Naive B cell (primary cell): ENCODE measurements around the gene ZNF442. TPM values are rescaled to one million over a fixed set of nuclear protein-coding genes. Genes with fewer than 3 reads are reported as not detected.
A peak's percentile ranks its signal among the peaks of the same experiment; 100 is the strongest.
"Not testable (repeated sequence)": the region's sequence is repeated elsewhere in the genome, so short reads cannot be mapped to it uniquely, and the experiment has no call there.

Source experiments
- ATAC-seq, 2 donors: fragments of 150-1000 bp; cut with Tn5 transposase; 2 replicates each; pipeline ENCODE4 v1.10.0; 2021; ENCODE audit warnings: low read depth in 2 of 2, mild to moderate bottlenecking in 2 of 2, moderate library complexity in 2 of 2
- DNase-seq: peaks from one replicate; pipeline ENCODE4 v3.0.0; 2022
- H3K27ac Mint-ChIP-seq, 6 donors: one replicate each; pipeline ENCODE4 v1.8.0; 2020 to 2022; ENCODE audit warnings: mild to moderate bottlenecking in 6 of 6, mixed read lengths in 6 of 6, moderate library complexity in 5 of 6, inconsistent platforms in 2 of 6
- H3K27me3 Mint-ChIP-seq, 3 donors: one replicate each; pipeline ENCODE4 v1.8.0; 2021 to 2022; ENCODE audit warnings: mixed read lengths in 3 of 3, mild to moderate bottlenecking in 1 of 3
- H3K36me3 Mint-ChIP-seq, 2 donors: one replicate each; pipeline ENCODE4 v1.8.0; 2020 to 2022; ENCODE audit warnings: mixed read lengths in 2 of 2, inconsistent platforms in 1 of 2, mild to moderate bottlenecking in 1 of 2
- H3K4me1 Mint-ChIP-seq, 3 donors: one replicate each; pipeline ENCODE4 v1.8.0; 2020 to 2022; ENCODE audit warnings: mixed read lengths in 3 of 3, inconsistent platforms in 1 of 3, mild to moderate bottlenecking in 1 of 3, moderate library complexity in 1 of 3
- H3K4me3 Mint-ChIP-seq, 8 donors: one replicate each; pipeline ENCODE4 v1.8.0; 2020 to 2022; ENCODE audit warnings: mild to moderate bottlenecking in 8 of 8, mixed read lengths in 8 of 8, moderate library complexity in 8 of 8, inconsistent platforms in 2 of 8
- H3K9me3 Mint-ChIP-seq, 7 donors: one replicate each; pipeline ENCODE4 v1.8.0; 2020 to 2022; ENCODE audit warnings: mixed read lengths in 7 of 7, mild to moderate bottlenecking in 5 of 7, inconsistent platforms in 2 of 7, moderate library complexity in 1 of 7
- polyA plus RNA-seq, 6 donors: library from polyadenylated mRNA; unstranded; fragments of 300-500 nt; fragmentation: Illumina TruSeq; gene quantifications; one replicate each; pipeline ENCODE4 v1.2.3, GENCODE V29; 2021; ENCODE audit warnings: low read depth in 6 of 6

Gene ZNF442
- polyA plus RNA-seq, 6 donors from 2014 or later: 1.7 to 2.5 (median 2.1) TPM; not detected in 1

- no peak for ATAC-seq
- H3K27me3 Mint-ChIP-seq: no peaks in the 10 kb centered on the region
- no peak overlapping the region for H3K27ac Mint-ChIP-seq
- no peak overlapping the region for H3K4me3 Mint-ChIP-seq
- peaks cover 12 to 60% (median 49%) of the 10 kb centered on the region in 7 donors for H3K9me3 Mint-ChIP-seq
- DNase-seq: no peak
- H3K36me3 Mint-ChIP-seq: peaks cover 34 to 36% of the 10 kb centered on the region in 2 donors
- peaks cover 0 to 2% (median 0%) of the 10 kb centered on the region in 3 donors for H3K4me1 Mint-ChIP-seq
These were observed 12.1 kb downstream of the ZNF442 start for GRCh38 chr19:12353375-12353774.

DNA sequence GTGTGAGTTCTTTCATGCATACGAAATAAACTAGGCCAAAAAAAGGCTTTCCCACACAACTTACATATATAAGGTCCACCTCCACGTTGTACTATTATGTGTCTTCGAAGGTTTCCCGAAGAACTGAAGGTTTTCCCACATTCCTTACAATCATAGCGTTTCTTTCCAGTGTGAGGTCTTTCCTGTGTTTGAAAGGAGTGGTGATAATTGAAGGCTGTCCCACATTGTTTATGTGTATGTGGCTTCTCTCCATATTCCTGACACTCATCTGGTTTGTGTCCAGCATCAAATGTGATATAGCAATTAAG is 14.6 kb downstream of the ZNF442 start:
- Mint-ChIP-seq H3K36me3 (peaks cover 34 to 36% of the 10 kb centered on the region in 2 donors), H3K4me1 (peaks cover 0 to 5% (median 0%) of the 10 kb centered on the region in 3 donors), H3K4me3 (no peak overlapping the region), H3K9me3 (peaks cover 12 to 64% (median 47%) of the 10 kb centered on the region in 7 donors), H3K27me3 (no peaks in the 10 kb centered on the region), H3K27ac (no peak overlapping the region)
- no peak for ATAC-seq
- no peak for DNase-seq

DNA sequence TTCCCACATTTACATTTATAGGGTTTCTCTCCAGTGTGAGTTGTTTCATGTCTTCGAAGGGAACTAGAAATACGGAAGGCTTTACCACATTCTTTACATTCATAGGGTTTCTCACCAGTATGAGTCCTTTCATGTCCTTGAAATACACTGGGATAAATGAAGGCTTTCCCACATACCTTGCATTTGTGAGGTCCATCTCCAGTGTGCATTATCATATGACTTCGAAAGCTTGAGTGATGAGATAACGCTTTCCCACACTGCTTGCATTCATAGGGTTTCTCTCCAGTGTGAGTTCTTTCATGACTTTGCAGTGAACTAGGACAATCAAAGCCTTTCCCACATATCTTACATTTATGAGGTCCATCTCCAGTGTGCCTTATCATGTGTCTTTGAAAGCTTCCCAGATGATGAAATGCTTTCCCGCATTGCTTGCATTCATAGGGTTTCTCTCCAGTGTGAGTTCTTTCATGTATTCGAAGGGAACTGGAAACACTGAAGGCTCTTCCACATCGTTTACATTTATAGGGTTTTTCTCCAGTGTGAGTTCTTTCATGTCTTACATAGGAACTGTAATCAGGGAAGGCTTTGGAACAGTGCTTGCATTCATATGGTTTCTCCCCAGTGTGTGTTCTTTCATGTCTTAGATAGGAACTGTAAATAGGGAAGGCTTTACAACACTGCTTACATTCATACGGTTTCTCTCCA is 15.1 kb downstream of the ZNF442 start:
- H3K4me3 Mint-ChIP-seq: peak overlapping the region in 1 of 8 donors; percentile 32
- peaks cover 0 to 5% (median 0%) of the 10 kb centered on the region in 3 donors for H3K4me1 Mint-ChIP-seq
- peaks cover 12 to 64% (median 47%) of the 10 kb centered on the region in 7 donors for H3K9me3 Mint-ChIP-seq
- ATAC-seq: no peak
- H3K27ac Mint-ChIP-seq: no peak overlapping the region
- no peaks in the 10 kb centered on the region for H3K27me3 Mint-ChIP-seq
- DNase-seq: no peak
- peaks cover 34 to 36% of the 10 kb centered on the region in 2 donors for H3K36me3 Mint-ChIP-seq

DNA sequence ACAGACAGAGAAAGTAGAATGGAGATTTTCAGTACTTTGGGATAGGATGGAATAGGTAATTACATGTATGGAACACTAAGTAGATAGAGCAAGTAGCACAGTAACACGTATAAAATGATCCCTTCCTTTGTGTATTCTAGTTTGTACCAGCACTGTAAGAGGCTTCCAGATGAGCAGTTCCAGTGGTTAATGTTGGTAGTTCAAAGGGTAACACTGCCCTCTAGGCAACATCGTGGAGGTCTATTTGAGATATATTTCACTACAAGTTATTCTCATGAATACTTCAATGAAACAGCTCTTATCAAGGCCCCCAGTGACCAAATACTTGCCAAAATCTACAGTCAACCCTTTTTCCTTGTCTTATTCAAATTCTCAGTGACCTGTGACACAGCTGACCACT is 18.6 kb downstream of the ZNF442 start:
- H3K27me3 Mint-ChIP-seq: no peaks in the 10 kb centered on the region
- H3K9me3 Mint-ChIP-seq: peaks cover 7 to 37% (median 23%) of the 10 kb centered on the region in 7 donors
- no peak overlapping the region for H3K4me3 Mint-ChIP-seq
- peaks cover 0 to 5% (median 0%) of the 10 kb centered on the region in 3 donors for H3K4me1 Mint-ChIP-seq
- DNase-seq: peak; percentile 34
- H3K36me3 Mint-ChIP-seq: peaks cover 17 to 18% of the 10 kb centered on the region in 2 donors
- peak; percentile 72 to 88 for ATAC-seq
- H3K27ac Mint-ChIP-seq: no peak overlapping the region

- DNase-seq (no peak), ATAC-seq (no peak)
- Mint-ChIP-seq H3K9me3 (peaks cover under 1 to 20% (median 13%) of the 10 kb centered on the region in 7 donors), H3K27me3 (no peaks in the 10 kb centered on the region), H3K4me3 (no peak overlapping the region), H3K27ac (no peak overlapping the region), H3K4me1 (peaks cover 0 to 5% (median 0%) of the 10 kb centered on the region in 3 donors), H3K36me3 (peaks cover 6 to 8% of the 10 kb centered on the region in 2 donors)
These were observed 20.3 kb downstream of the ZNF442 start for GRCh38 chr19:12345197-12345596.

DNA sequence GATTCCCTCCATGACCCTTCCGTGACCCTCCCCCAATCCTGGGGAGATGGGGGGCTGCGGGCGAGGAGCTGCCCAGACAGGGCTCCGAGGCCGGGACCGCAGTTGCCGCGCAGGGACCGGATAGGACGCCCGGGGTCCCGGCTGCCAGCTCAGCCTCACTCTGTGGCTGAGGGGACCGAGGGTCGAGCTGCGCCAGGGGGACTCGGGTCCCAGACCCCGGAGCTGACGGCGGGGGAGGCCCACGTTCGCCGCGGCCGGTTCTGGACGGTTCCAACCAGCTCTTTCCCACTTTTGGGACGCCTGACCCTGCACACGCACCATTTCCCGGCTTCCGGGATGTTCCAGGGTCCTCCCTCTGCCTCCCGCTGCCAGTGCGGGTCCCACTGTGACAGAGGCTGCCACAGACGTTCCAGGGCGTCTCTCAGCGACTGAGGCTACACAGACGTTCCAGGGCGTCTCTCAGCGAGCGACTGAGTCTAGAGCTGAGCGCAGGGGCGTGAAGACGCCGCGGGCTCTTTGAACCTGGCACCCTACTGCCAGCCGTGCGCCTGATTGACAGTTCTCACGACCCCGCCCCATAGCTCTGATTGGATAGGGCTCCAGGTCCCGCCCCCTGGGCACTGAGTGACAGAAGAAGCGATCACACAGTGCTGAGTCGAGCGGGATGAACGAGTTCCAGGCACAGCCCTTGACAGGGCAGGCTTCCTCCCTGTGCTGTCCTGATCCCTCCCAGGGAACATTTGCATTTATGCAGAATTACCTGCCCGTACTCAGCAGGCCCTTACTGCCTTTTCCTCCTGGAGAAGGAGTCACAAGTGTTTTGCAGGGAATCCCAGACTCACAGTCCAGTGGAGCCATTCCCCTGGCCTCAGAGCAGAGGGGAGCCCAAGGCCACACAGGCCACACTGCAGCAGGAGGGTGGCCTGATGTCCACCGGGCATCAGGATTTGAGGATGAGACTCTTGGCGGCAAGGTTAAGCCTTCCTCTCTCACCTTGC is 32.0 kb downstream of the ZNF442 start, which contains the start of gene ZNF563:
Gene ZNF563 (minus strand): TSS at position 472 of the 998 bp plus-strand sequence. CDS start 151 bp downstream, at position 321.
- peak within 1 kb of the TSS; percentile 93 to 99 (median 96) for H3K27ac Mint-ChIP-seq
- peak within 1 kb of the TSS; percentile 96 to 100 (median 99) for H3K4me3 Mint-ChIP-seq
- peak; percentile 94 for DNase-seq
- no peaks in the 10 kb centered on the region for H3K9me3 Mint-ChIP-seq
- peak; percentile 89 for ATAC-seq
- H3K36me3 Mint-ChIP-seq: no peaks in the 10 kb centered on the region
- H3K27me3 Mint-ChIP-seq: no peaks in the 10 kb centered on the region
- peaks cover 32 to 40% (median 40%) of the 10 kb centered on the region in 3 donors for H3K4me1 Mint-ChIP-seq

GRCh38 chr19:12331211-12331941 is 34.1 kb downstream of the ZNF442 start:
- no peaks in the 10 kb centered on the region for H3K36me3 Mint-ChIP-seq
- DNase-seq (peak; percentile 71), ATAC-seq (peak; percentile 64 to 65)
- peak overlapping the region; percentile 82 to 99 (median 95) for H3K27ac Mint-ChIP-seq
- peaks cover 32 to 44% (median 42%) of the 10 kb centered on the region in 3 donors for H3K4me1 Mint-ChIP-seq
- no peaks in the 10 kb centered on the region for H3K27me3 Mint-ChIP-seq
- peak overlapping the region; percentile 83 to 100 (median 99) for H3K4me3 Mint-ChIP-seq
- H3K9me3 Mint-ChIP-seq: no peaks in the 10 kb centered on the region

GRCh38 chr19:12330340-12330739 is 35.1 kb downstream of the ZNF442 start:
- DNase-seq (no peak), ATAC-seq (no peak)
- H3K36me3 Mint-ChIP-seq: no peaks in the 10 kb centered on the region
- H3K4me3 Mint-ChIP-seq: peak overlapping the region in 3 of 8 donors; percentile 26 to 100 (median 99)
- peak overlapping the region; percentile 53 to 99 (median 84) for H3K27ac Mint-ChIP-seq
- H3K4me1 Mint-ChIP-seq: peaks cover 32 to 52% (median 43%) of the 10 kb centered on the region in 3 donors
- no peaks in the 10 kb centered on the region for H3K9me3 Mint-ChIP-seq
- no peaks in the 10 kb centered on the region for H3K27me3 Mint-ChIP-seq

DNA sequence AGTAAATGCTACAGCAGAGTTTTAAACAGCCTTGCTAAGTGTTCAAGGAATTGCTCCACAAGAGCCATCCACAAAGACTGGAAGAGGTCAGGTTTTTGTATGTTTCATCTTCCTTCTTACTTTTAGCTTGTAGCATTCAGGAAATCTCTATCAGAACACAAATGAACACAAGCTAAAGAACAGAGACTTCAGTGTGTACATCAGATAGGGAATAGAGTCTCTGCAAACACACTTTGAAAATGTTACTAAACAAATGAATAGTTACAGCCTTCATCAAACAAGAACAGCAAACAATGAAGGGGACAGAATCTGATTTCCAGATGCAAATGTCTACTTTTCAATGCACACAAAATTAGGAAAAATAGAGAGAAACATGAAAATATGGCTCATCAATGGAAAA is 39.8 kb downstream of the ZNF442 start:
- H3K4me1 Mint-ChIP-seq: peaks cover 5 to 19% (median 16%) of the 10 kb centered on the region in 3 donors
- DNase-seq (no peak), ATAC-seq (no peak)
- H3K36me3 Mint-ChIP-seq: peaks cover 8 to 10% of the 10 kb centered on the region in 2 donors
- H3K27ac Mint-ChIP-seq: no peak overlapping the region
- peaks cover 0 to 4% (median 0%) of the 10 kb centered on the region in 7 donors for H3K9me3 Mint-ChIP-seq
- no peaks in the 10 kb centered on the region for H3K27me3 Mint-ChIP-seq
- no peak overlapping the region for H3K4me3 Mint-ChIP-seq

- Mint-ChIP-seq H3K4me1 (peaks cover 0 to 6% (median 3%) of the 10 kb centered on the region in 3 donors), H3K4me3 (no peak overlapping the region), H3K27ac (no peak overlapping the region), H3K9me3 (peaks cover 0 to 19% (median 11%) of the 10 kb centered on the region in 7 donors), H3K27me3 (no peaks in the 10 kb centered on the region), H3K36me3 (peaks cover 34 to 35% of the 10 kb centered on the region in 2 donors)
- ATAC-seq (no peak), DNase-seq (no peak)
These were observed 46.6 kb downstream of the ZNF442 start for GRCh38 chr19:12318782-12319413.

DNA sequence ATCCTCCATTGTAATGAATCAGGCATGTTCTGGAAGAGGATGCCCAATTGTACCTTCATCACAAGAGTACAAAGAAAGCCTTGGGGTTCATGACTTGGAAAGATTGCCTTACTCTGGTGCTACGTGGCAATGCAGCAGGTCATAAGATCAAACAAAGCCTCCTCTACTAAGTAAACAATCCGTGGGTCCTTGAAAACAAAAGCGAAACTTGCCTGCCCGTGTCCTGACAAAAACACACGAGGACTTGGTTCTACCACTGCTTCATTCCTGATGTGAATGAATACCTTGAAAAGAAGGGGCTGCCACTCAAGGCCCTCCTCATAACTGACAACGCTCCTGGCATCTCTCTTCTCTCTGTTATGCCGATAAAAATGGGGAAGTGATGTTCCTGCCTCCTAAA is 50.9 kb downstream of the ZNF442 start:
- peaks cover 0 to 14% (median 7%) of the 10 kb centered on the region in 7 donors for H3K9me3 Mint-ChIP-seq
- peaks cover 0 to 6% (median 3%) of the 10 kb centered on the region in 3 donors for H3K4me1 Mint-ChIP-seq
- DNase-seq: no peak
- H3K36me3 Mint-ChIP-seq: peaks cover 21 to 24% of the 10 kb centered on the region in 2 donors
- ATAC-seq: no peak
- no peak overlapping the region for H3K27ac Mint-ChIP-seq
- no peaks in the 10 kb centered on the region for H3K27me3 Mint-ChIP-seq
- H3K4me3 Mint-ChIP-seq: peak overlapping the region in 1 of 8 donors; percentile 21

DNA sequence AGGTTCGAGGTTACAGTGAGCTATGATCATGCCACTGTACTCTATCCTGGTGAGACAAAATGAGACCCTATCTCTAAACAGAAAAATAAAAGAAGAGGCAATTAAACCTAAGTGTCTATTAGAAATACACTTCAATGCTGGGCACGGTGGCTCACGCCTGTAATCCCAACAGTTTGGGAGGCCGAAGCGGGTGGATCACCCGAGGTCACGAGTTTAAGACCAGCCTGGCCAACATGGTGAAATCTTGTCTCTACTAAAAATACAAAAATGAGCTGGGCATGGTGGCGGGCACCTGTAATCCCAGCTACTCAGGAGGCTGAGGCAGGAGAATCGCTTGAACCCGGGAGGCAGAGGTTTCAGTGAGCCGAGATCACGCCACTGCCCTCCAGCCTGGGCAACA is 56.6 kb downstream of the ZNF442 start:
- not testable (repeated sequence) for DNase-seq, H3K36me3 Mint-ChIP-seq, H3K4me3 Mint-ChIP-seq, ATAC-seq, H3K4me1 Mint-ChIP-seq, H3K9me3 Mint-ChIP-seq, H3K27me3 Mint-ChIP-seq
- H3K27ac Mint-ChIP-seq: peak overlapping the region in 2 of 6 donors; percentile 9 to 29
